Stimulated activated CD8-positive, alpha-beta memory T cell treated with anti-CD3 and anti-CD28 coated beads, Interleukin-7, amount 100 ng/mL, for 24 hours (primary cell): ENCODE results near the gene SLCO4A1.

Experiments used
- DNase-seq: peaks from one replicate; pipeline ENCODE4 v3.0.0-alpha.2; 2020; ENCODE audit warnings: low read depth

SLCO4A1 gene

DNA sequence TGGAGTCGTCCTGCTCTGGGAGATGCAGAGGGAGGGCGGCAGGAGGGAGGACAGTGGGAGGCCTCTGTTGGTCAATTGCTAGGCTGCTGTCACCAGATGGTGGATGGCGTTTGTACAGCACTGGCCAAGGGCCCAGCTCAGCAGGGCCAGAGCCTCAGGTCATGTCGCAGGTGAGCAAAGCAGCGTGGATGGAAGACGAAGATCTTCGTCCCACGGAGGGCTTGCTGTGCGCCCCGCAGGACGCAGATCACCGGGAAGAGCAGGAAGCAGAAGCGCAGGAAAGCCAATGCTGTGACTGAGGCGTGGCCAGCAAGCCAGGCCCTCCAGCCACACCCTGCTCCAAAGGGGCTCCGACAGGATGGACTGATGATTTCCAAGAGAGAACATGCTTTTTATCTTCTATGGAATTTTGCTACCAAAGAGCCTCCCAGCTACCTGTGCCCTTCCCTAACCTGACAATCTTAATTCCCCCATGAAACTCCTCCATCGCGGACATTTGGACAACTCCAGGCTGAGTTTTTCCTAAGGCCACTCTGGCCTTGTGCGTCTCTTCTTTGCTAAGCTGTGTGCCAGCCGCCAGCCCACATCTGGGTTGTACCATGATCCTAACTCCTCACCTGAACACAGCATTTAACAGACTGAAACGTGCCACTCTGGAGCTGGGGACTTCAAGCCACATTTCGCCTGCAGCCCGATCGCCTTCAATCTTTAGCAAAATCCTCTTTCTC is 3.5 kb upstream of the SLCO4A1 start:
- DNase-seq, result no peak

DNA sequence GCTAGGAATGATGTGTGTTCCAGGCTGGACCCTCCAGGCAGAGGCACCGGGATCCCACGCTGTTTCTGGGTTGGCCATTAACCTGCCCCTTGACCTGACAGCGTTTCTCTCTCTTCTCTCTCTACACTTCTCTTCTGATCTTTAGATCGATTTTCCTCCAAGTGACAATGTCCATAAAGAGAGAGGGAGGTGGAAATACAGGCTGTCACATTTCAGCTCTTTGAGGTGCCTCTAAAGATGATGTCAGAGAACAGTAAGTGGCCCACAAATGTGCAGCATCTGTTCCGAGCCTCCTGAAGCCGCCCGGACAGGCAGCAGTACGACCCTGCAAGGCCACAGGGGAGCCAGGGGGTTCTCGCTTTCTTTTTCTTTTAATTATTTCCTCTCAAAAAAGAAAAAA is 2.5 kb upstream of the SLCO4A1 start:
- DNase-seq, result no peak

DNA sequence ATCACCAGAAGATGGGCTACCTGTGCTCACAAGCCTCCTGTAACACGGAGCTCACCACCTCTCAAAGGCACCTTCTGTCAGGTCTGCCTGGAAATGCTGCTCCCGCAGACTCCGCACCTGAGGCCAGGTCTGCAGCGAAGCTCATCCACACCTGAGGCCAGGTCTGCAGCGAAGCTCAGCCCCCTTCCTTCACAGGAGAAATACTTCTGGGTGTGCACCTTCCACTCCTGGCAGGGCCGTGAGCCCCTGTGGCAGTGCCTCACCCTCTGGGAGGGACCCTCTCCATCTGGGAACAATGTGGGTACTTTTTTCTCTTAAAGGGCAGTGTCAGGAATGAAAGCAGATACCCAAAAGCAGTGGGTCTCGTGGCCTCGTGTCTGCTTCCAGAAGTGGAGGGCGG is 1.4 kb upstream of the SLCO4A1 start:
- DNase-seq, result no peak

DNA sequence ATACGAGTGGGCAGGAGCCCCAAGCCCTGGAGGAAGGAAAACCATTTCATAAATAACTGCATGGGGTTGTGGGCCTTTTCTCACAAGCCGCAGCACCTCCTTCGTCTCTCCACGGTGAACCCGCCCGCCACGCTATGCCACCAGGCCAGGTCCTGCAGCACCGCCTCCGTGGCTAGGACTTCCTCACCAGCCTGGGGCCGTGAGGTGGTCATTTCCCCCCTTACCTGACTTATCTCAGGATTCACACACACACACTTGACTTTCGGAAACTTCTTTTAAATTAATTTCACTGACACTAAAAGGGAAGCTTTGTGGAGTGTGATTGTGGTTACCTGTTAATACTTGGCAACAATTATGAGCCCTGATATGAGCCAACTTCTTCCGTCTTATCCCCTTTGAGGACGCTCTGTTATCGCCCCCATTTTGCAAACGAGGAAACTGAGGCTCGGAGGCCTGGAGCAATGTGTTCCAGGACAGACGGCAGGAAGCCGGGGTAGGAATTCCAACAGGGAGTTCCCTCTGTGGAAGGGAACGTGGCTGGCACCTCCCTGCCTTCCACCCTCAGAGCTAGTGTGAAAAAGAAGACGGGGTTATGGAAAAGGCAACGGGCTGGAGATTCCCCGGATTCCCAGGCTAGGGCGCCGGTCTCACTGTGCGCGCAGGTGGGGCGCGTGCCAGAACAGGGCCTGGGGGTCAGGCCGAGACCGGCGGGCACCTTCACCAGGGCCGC is 817 bp upstream of the SLCO4A1 start:
- DNase-seq, result no peak

DNA sequence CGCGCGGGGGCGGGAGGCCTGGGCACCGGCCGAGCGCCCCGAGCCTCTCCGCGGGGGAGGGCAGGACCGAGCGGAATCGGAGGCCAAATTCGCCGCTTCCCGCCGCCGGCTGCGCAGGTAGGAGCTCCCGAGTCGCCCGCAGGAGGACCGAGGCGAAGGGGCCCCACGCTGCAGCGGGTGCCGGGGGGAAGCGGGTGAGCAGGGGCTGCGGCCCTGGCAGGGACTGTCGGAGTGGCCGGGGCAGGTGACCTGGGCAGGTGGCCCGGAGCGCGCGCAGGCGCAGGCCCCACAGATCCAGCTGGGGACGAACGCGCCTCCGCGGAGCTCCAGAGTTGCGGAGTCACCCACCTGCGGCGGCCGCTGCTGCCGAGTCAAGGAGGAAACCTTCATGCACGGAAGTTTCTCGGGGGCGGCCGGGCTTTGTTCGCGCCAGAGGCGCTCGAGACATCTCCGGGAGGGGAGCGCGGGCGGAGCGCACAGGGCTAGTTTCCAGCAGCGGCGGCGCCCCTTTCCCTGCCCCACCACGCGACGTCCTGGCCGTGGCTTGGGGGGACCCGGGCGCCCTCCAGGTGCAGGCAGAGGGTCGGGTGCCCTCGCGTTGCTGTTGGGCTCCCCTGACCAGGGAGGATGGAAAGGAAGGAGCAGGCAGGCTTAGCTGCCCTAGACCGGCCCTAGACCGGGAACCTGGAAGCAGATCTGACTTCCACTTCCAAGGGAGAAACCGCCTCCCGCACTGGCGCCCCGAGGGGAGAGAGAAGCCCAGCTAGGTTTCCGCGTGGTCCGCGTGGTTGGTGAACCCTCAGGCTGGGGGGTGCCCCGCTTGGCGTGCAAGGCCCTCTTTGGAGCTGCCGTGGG is 590 bp downstream of the SLCO4A1 start:
- DNase-seq, result no peak

DNA sequence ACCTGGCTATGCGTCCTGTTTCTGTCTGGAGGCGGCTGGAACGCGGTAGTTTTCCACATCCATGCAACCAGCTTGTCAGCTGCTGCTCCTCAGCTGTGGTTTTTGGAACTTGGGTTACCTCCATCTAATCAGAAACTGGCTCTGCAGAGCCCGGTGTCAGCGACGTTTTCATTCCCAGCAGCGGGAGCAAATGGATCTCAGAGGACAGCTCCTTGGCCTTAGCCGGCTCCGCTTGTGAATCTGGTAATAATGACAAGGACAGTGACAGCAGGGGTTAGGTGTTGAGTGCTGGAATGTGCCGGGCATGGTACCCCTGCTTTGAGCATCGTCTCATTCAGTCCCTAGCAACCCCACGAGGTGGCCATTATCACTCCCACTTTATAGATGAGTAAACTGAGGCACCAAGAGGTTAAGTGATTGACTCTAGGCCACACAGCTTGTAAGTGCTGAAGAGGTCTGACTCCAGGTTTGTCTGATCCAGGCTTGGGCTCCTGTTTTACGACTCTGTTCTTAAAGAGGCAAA is 1.3 kb downstream of the SLCO4A1 start:
- DNase-seq, result no peak

DNA sequence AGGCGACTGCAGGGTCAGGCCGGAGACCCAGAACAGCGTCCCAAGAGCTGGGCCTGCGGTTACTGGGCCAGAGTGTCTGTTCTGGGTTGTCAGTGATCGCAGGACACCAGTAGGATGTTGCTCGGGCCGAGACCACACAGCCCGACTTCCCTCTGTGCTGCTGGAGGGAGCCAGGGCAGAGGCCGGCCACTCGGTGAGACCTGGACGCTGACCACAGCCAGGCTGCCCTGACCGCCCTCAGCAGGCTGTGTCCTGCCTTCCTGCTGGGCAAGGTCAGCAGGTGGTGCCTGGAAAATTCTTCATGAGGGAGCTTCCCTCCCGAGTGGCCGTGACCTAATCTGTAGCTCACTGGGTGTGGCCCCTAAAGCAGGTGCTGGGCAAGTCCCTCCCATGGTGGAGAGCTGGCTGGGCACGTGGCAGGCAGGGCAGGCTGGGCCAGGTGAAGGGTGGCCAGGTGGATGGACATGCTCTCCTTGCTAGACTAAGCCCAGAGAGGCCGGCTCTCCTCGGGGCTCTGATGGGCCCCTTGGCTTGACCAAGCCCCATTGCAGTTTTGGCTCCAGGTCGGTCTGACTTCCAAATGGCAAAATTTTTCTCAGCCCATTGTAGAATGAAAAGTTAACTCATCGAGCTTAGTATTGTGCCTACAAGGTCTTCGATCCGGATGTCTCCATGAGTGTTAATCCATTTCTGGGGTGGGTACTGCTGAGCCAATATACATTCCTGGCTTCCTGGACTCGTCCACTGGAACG is 1.9 kb downstream of the SLCO4A1 start:
- no peak for DNase-seq

DNA sequence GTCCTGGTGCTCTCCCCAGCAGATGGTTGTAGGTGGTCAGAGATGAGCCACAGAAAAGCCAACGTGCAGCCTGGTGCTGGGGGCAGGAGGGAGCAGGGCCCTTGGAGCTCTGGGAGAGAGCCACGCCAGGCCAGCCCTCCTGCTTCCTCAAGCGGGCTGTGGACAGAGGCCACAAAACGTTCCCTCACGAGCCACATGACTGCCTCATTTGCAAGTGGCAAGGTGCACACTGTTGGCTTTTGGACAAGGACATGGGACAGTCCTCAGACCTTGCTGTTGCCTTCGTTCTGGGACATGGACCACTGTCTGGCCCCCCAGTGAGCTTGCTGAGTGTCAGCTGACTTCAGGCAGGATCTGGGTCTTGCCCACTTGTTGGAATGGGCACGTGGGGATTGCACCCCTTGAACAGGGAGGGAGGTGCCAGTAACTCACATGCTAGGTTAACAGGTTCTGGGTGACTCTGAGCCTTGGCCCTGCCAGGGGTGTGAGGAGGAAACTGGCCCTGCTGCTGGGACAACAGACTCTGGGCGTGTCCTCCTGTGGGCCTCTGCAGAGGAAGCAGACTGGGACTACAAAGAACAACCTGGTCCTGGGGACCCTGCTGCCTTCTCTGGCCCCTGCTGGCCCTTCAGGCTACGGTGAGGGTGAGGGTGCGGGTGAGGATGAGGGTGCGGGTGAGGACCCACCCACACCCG is 2.6 kb downstream of the SLCO4A1 start:
- no peak for DNase-seq

DNA sequence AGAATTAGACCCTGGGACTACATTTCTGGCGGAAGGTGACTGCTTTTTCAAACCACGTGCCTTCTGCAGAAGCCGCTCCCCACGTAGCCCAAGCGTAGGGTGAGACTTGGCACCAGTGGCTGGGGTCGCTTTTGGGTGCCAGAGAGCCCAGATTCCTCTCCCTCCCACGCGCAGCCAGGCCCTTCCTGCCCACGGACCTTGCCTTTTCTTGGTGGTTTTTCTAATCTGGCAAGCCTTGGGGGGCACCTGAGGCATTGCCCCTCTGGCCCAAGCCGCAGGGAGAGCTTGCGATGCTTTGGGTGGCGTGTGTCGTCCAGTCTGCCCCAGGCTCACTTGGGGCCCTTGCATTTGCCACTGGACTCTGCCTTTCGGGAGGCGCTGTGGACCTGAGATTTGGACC is 3.3 kb downstream of the SLCO4A1 start:
- DNase-seq, result no peak

DNA sequence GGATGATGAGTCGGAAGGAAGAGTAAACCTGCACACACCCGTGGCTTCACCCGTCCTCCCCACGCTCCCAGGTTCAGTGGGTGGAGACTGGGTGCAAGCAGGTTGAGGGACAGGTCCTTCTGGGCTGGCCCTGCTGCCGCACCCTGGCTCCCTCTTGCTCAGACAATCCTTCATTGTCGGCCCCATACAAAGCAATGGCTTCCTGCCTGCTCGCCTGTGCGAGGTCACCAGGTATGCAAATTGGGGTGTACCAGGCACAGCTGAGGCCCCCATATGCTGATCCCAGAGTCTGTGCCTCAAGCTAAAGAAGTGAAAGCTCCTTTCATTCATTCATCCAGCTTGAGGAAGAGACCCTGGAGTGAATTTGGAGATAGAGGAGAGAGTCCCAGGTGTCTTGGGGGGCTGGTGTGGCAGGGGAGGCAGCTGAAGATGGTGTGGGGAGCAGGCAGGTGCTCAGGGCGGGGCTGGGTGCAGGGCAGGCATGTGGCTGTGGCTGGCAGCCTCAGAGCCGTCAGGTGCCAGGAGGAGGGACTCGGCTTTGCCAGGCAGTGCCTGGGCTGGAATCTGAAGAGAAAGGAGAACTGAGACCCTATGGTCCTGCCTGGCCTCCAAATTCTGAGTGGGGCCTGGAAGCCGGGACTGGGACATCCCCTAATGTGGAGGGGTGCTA is 4.7 kb downstream of the SLCO4A1 start:
- DNase-seq, result no peak

DNA sequence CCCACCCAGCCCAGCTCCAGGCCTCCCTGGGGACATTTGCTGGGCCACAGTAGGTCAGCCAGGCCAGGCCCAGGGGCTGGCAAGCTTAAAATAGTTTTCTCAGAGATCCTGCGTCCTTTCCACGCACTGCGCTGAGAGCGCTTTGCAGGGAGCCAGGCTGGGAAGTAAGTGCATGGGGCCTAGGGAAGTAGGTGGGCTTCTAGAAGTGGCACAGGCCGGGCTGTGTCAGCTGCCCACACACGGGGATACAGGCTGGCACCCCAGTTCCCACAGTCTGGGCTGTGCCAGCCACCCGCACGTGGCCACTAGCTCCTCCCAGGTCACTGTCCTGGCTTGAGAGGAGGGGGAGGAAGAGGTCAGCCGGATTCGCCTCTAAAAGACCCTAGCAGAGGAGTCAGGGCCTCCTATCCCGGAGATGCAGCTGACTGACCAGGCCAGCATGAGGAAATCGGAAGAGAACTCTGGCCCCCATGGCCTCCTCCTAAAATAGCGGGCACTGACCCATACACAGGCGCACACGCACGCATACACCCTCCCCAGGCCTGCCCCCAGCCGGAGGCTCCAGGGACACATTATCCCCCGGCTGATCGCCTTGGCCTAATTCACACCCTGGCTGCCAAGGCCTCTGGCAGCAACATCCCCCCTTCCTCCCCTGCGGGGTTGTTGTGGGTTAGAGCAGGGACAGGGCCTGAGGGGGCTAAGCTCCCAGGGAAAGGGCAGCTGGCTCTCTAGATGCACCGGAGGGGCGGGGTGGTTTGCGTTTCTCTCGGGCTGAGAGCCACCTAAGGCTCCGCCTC is 5.4 kb downstream of the SLCO4A1 start:
- DNase-seq, result no peak

DNA sequence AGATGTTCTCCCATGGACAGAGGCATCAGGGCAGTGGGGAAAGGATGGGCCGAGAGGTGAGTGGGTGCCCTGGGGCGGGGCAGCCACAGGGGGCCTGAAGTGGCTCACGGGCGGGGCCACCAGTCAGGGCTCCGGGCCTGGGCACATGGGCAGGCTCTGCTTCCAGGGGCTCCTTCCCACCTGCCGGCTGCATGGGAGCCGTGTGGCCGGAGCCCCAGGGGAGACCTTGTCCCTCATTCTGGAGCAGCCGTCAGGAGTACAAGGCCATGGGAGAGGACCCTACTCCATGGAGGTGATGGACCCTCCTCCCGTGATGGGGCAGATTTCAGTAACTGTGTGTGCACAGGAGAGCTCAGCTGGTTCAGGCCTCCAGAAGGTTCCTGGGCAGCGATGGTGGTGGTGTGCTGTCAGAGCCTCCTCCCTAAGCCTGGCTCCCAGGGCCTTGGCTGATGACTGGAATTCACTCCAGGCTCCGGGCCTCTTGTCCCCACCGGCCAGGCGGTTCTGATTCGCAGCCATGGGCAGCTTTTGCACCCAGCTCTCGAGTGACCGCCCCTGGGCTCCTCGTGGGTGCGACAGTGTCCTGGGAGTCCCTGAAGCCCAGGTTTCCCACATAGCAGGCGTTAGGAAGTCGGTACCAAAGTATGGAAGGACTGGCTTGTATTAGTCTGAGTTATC is 6.2 kb downstream of the SLCO4A1 start:
- no peak for DNase-seq

DNA sequence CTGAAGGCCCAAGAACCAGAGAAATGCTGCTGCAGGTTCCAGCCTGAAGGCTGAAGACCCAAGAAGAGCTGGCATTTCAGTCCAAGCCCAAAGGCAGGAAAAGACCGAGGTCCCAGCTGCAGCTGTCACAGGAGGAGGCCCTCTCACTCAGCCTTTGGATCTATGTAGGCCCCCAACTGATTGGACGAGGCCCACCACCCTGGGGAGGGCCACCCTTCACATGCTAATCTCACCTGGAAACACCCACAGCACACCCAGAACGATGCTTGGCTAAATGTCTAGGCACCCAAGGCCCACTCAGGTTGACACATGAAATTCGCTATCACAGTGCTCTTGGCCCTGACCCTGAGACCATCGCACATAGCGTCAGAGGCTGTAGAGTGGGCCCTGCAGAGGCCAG is 6.8 kb downstream of the SLCO4A1 start:
- no peak for DNase-seq

DNA sequence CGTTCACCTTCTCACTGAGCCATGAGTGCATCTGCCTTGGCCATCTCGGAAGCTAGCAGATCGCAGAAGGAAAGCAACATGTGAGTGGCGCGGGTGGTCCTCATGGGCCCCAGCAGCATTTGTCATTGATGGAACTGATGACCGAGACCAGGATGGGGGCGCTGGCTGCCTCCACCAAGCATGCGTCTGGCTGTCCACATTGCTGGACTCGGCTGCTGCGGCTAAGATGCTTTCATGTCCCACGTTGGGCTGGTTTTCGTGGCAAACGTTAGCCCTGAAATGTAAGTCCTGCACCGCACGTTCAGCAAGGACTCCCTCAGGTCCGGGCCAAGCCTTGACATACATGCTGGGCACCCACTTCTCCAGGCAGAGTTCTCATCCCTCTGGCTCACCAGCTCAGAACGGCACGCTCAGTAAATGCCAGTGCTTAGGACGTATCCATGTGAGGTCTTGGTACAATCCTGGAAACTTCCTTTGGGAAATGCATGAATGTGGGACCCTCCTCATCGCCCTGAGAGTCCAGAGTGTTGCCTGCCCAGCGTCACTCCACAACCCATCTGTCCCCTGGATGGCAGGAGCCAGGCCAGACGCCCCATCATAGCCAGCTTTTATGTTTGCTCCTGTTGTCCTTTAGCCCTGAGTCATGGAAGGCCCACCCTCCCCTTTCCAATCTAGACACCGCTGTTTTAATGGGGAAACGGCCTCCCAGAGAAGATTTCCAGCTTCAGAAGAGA is 8.4 kb downstream of the SLCO4A1 start:
- DNase-seq, result no peak

DNA sequence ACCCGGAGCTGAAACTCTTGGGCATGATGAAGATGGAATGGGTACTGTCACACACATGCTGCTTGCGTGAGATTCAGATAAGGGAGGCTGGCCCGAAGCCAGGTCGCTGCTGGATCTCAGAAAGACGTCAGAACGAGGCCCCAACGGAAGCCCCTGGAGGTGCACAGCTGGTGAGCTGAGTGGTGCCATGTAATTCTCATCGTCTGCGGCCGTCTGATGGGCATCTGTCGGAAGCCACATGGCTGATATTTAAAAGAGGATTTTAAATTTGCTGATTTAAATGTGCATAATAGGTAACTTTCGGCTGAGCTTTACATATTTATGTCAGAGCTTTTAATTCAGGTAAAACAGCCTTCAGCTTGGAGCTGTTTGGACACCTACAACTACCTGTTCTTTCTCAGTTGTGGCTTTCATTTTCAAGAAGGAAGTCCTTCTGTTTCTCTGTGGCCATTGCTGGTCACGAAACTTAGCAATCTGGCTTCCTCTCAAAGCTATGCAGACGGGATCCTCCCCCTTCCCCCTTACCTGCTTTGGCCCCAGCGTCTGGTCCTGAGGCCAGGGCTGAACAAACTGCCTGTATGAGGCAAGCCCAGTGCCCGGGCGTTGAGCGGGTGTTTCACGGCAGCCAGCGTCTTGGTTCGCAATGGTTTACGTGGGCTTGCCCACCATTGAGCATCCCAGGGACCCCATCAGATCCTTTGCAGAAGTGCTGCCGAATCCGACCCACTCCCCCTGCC is 9.2 kb downstream of the SLCO4A1 start:
- peak; percentile 48 for DNase-seq

DNA sequence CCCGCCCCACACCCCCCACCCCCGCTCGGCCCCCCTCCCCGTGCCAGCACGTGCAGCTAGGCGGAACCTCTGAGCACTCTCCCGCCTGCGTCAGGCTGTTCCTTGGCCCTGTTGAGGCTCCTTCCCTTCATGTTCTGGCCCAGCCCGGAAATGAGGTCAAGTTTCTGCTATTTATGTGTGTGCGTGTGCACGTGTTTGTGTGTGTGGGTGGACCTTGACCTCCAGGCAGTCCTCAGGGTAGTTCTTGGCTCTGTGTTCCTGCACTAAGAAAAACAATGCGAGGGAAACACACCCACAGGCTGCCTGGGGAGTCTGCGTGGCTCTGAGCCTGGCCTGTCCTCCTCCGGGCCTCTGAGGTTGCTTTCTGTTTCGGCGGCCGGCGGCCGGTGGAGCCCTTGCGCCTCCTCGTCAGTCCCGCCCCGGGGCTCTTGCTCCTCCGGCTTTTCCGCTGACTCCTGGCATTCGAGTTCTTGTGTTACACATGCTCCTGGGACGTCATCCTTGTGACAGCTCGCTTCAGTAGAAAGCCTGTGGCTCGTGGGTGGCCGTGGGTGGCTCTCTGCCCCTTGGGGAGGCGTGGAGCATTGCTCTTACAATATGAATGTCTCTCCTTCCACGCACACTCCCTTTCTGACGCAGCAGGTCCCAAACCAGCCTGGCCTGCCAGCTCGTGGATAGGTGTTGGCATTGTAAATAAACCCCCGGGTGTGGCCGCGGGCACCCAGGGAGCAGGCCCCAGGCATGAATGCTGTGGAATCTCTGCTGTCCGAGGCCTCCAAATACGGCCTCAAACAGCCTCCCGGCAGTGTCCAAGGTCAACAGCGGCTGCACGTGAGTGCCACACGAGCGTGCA is 10.0 kb downstream of the SLCO4A1 start:
- no peak for DNase-seq

DNA sequence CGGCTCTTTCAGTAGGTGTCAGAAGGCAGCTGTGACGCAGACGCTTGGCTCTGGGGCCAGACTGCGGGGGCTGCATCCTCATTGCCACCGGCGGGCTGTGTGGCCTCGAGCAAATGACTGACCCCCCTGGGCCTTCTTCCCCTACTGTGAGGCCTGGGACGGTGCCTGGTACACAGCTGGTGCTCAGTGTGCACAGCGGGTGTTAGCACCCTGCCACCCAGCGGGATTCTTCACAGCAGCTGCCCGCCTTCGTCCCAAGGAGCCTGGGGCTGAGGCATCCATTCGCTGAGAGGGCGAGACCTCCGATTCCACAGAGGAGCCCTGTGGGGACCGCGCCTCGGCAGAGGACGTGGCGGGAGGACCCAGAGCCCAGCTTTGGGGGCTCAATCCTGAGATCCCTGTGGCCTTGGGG is 10.6 kb downstream of the SLCO4A1 start:
- DNase-seq, result no peak
